OCI-LY7 (cell line): Measurements from ENCODE around the gene BCL7A. TPM values are rescaled to one million over a fixed set of nuclear protein-coding genes. Genes with fewer than 3 reads are reported as not detected.
"Not testable (repeated sequence)": the region's sequence is repeated elsewhere in the genome, so short reads cannot be mapped to it uniquely, and the experiment has no call there.

Experiments
- BruUV-seq: library from RNA; stranded (reverse); fragments of 400-500 nt; replicated peaks from 2 replicates; lab custom pipeline; 2021; lab: Mats Ljungman, UMichigan
- CTCF ChIA-PET: fragments of 300-600 bp; sonication (Branson Sonifier 250); formaldehyde crosslinking; loops from one replicate; lab custom pipeline; 2022; ENCODE audit warnings: antibody characterized with exemption; ENCODE audit not compliant: unreplicated experiment; lab: Charles Lee
- POLR2A ChIA-PET: fragments of 300-600 bp; sonication (Branson Sonifier 250); formaldehyde crosslinking; loops from one replicate; lab custom pipeline; 2022; ENCODE audit warnings: antibody characterized with exemption; lab: Charles Lee
- DNase-seq: peaks from one replicate; pipeline ENCODE4 v3.0.0-alpha.2; 2015; ENCODE audit warnings: low spot score
- H2AFZ ChIP-seq: fragments of 200-600 bp; sonication (generic), shearing (Covaris generic); 2 replicates; pipeline ENCODE4 v1.6.1; 2014; ENCODE audit warnings: mild to moderate bottlenecking, antibody characterized with exemption, low read length, moderate library complexity
- H3K27ac ChIP-seq: fragments of 200-600 bp; sonication (generic); 2 replicates; pipeline ENCODE4 v1.5.1; 2014; ENCODE audit warnings: mixed run types, low read depth, mild to moderate bottlenecking, moderate library complexity, low read length, inconsistent platforms; ENCODE audit not compliant: poor library complexity, severe bottlenecking
- H3K36me3 ChIP-seq: fragments of 200-600 bp; sonication (generic); 2 replicates; pipeline ENCODE4 v1.6.1; 2014; ENCODE audit warnings: mild to moderate bottlenecking, antibody characterized with exemption, low read length, moderate library complexity, mixed read lengths; ENCODE audit not compliant: insufficient read depth
- H3K4me1 ChIP-seq: fragments of 200-600 bp; sonication (generic); 2 replicates; pipeline ENCODE4 v1.5.1; 2014; ENCODE audit warnings: mild to moderate bottlenecking, low read length; ENCODE audit not compliant: insufficient read depth, poor library complexity, severe bottlenecking
- H3K4me2 ChIP-seq: fragments of 200-600 bp; sonication (generic); 2 replicates; pipeline ENCODE4 v1.6.1; 2014; ENCODE audit warnings: mild to moderate bottlenecking, low read length
- H3K4me3 ChIP-seq: fragments of 200-600 bp; sonication (generic); 2 replicates; pipeline ENCODE4 v1.5.1; 2014; ENCODE audit warnings: mild to moderate bottlenecking, low read depth, low read length; ENCODE audit not compliant: poor library complexity, severe bottlenecking
- H3K79me2 ChIP-seq: fragments of 200-600 bp; sonication (generic); 2 replicates; pipeline ENCODE4 v1.6.1; 2016; ENCODE audit warnings: low read depth, mild to moderate bottlenecking, low read length, moderate library complexity, mixed read lengths; ENCODE audit not compliant: insufficient read depth
- H3K9me2 ChIP-seq: fragments of 200-600 bp; sonication (generic); 2 replicates; pipeline ENCODE4 v1.6.1; 2016; ENCODE audit warnings: mild to moderate bottlenecking, low read length, mixed read lengths; ENCODE audit not compliant: insufficient read depth
- H3K9me3 ChIP-seq: fragments of 200-600 bp; sonication (generic); 2 replicates; pipeline ENCODE4 v1.6.1; 2014; ENCODE audit warnings: mild to moderate bottlenecking, mixed run types, low read length, mixed read lengths
- H4K20me1 ChIP-seq: fragments of 200-600 bp; sonication (generic); 2 replicates; pipeline ENCODE4 v1.6.1; 2014; ENCODE audit warnings: mild to moderate bottlenecking, antibody characterized with exemption, low read length, moderate library complexity, mixed read lengths; ENCODE audit not compliant: insufficient read depth
- CTCF ChIP-seq: fragments of 200-600 bp; sonication (generic); conservative IDR thresholded peaks from 2 replicates; pipeline ENCODE4 v1.5.1; 2014; ENCODE audit warnings: mild to moderate bottlenecking, antibody characterized with exemption, low read length, moderate library complexity, mixed read lengths
- EZH2phosphoT487 ChIP-seq: fragments of 200-600 bp; sonication (generic); IDR thresholded peaks from 2 replicates; pipeline ENCODE4 v1.6.1; 2018; ENCODE audit warnings: low read depth, borderline replicate concordance, mild to moderate bottlenecking, mixed run types, antibody characterized with exemption, low read length, moderate library complexity, mixed read lengths
- intact Hi-C: fragments of 100-400 bp; cut with micrococcal nuclease; formaldehyde crosslinking; loops from one replicate; pipeline ENCODE4 v1.10.0; 2022; ENCODE audit not compliant: unreplicated experiment
- total RNA-seq, 2 experiments: library from RNA; depleted of rRNA in 1 of 2; stranded (reverse); fragments of >200 nt in 1 of 2; shearing (Covaris generic) in 1 of 2; gene quantifications; 2 replicates each; pipeline ENCODE4 v1.2.3, GENCODE V29; 2014 to 2022

BCL7A gene
- total RNA-seq, 2 experiments from 2014 or later, result 76.2 to 84.7 TPM

GRCh38 chr12:122104844-122105243, 83.2 kb downstream of the BCL7A start:
- Histone ChIP-seq H3K27ac (no peak overlapping the region), H3K4me1 (peaks cover 13% of the 10 kb centered on the region), H3K9me2 (no peaks in the 10 kb centered on the region), H3K79me2 (peaks cover 43% of the 10 kb centered on the region), H3K36me3 (peaks cover 11% of the 10 kb centered on the region; the same call in 1 of the 2 replicates), H3K4me3 (no peak overlapping the region), H2AFZ (no peak overlapping the region), H3K4me2 (peak overlapping the region; percentile 26), H3K9me3 (no peaks in the 10 kb centered on the region), H4K20me1 (no peaks in the 10 kb centered on the region; the same call in 1 of the 2 replicates)
- no peak for DNase-seq
- ChIA-PET POLR2A (interaction anchor here (0.7 kb wide), 1 partner anchor 99 kb away, joined by 4 read pairs; no protein-coding TSS in a partner anchor), CTCF (no interaction called here)
- TF ChIP-seq EZH2phosphoT487 (no peak), CTCF (no peak)
- no TSS peak for BruUV-seq
- intact Hi-C loops, result no loop called here

- H3K9me3 ChIP-seq, H3K4me2 ChIP-seq, DNase-seq, POLR2A ChIA-PET, H4K20me1 ChIP-seq, CTCF ChIA-PET, H2AFZ ChIP-seq, intact Hi-C loops, BruUV-seq, H3K4me3 ChIP-seq, H3K9me2 ChIP-seq, H3K27ac ChIP-seq: not testable (repeated sequence)
- peaks cover 11% of the 10 kb centered on the region; the same call in 1 of the 2 replicates for H3K36me3 ChIP-seq
- peaks cover 11% of the 10 kb centered on the region for H3K4me1 ChIP-seq
- peaks cover 37% of the 10 kb centered on the region for H3K79me2 ChIP-seq
These were observed 83.8 kb downstream of the BCL7A start for GRCh38 chr12:122105496-122105895.

GRCh38 chr12:122106843-122107242, 85.2 kb downstream of the BCL7A start:
- H3K9me2 ChIP-seq, result no peaks in the 10 kb centered on the region
- H3K4me3 ChIP-seq, result no peak overlapping the region
- H3K9me3 ChIP-seq, result no peaks in the 10 kb centered on the region
- ChIA-PET CTCF (no interaction called here), POLR2A (interaction anchor here (0.7 to 0.9 kb wide), 2 partner anchors 40 to 186 kb away, joined by 3 to 5 read pairs; no protein-coding TSS in a partner anchor)
- no peaks in the 10 kb centered on the region; the same call in 1 of the 2 replicates for H4K20me1 ChIP-seq
- BruUV-seq, result no TSS peak
- DNase-seq, result no peak
- TF ChIP-seq EZH2phosphoT487 (no peak), CTCF (no peak)
- no peak overlapping the region for H3K4me2 ChIP-seq
- peaks cover 9% of the 10 kb centered on the region; the same call in 1 of the 2 replicates for H3K36me3 ChIP-seq
- intact Hi-C loops, result no loop called here
- H3K4me1 ChIP-seq, result peaks cover 7% of the 10 kb centered on the region
- peaks cover 35% of the 10 kb centered on the region; the same call in 1 of the 2 replicates for H3K79me2 ChIP-seq
- no peak overlapping the region for H3K27ac ChIP-seq
- no peak overlapping the region for H2AFZ ChIP-seq
